Hepatocyte (in vitro differentiated cells): ENCODE measurements around the gene ARID5A. TPM values are rescaled to one million over a fixed set of nuclear protein-coding genes. Genes with fewer than 3 reads are reported as not detected.
A peak's percentile ranks its signal among the peaks of the same experiment; 100 is the strongest.

Source experiments
- DNase-seq: peaks from one replicate; pipeline ENCODE4 v3.0.0-alpha.2; 2016; ENCODE audit warnings: low spot score
- H2AFZ ChIP-seq: fragments of 200-600 bp; sonication (generic); 2 replicates; pipeline ENCODE4 v1.6.0; 2016; ENCODE audit warnings: antibody characterized with exemption, mild to moderate bottlenecking
- H3K27ac ChIP-seq: fragments of 200-600 bp; sonication (generic); 2 replicates; pipeline ENCODE4 v1.5.1; 2016; ENCODE audit warnings: mild to moderate bottlenecking
- H3K27me3 ChIP-seq: fragments of 200-600 bp; sonication (generic); 2 replicates; pipeline ENCODE4 v1.6.1; 2016
- H3K36me3 ChIP-seq: fragments of 200-600 bp; sonication (generic); replicated peaks from 2 replicates; pipeline ENCODE4 v1.5.1; 2016; ENCODE audit warnings: low read depth; ENCODE audit not compliant: insufficient read depth
- H3K4me1 ChIP-seq: fragments of 200-600 bp; sonication (generic); 2 replicates; pipeline ENCODE4 v1.5.1; 2016; ENCODE audit warnings: mild to moderate bottlenecking, moderate library complexity; ENCODE audit not compliant: insufficient read depth
- H3K4me2 ChIP-seq: fragments of 200-600 bp; sonication (generic); 2 replicates; pipeline ENCODE4 v1.6.0; 2016
- H3K4me3 ChIP-seq: fragments of 200-600 bp; sonication (generic); 2 replicates; pipeline ENCODE4 v1.5.1; 2016; ENCODE audit warnings: mild to moderate bottlenecking
- H3K79me2 ChIP-seq: fragments of 200-600 bp; sonication (generic); 2 replicates; pipeline ENCODE4 v1.6.0; 2017; ENCODE audit warnings: mild to moderate bottlenecking
- H3K9me2 ChIP-seq: fragments of 200-600 bp; sonication (generic); replicated peaks from 2 replicates; pipeline ENCODE4 v1.6.0; 2017; ENCODE audit warnings: mild to moderate bottlenecking; ENCODE audit not compliant: insufficient read depth
- H3K9me3 ChIP-seq: fragments of 200-600 bp; sonication (generic); 2 replicates; pipeline ENCODE4 v1.5.1; 2016; ENCODE audit warnings: low read depth, mild to moderate bottlenecking
- H4K20me1 ChIP-seq: fragments of 200-600 bp; sonication (generic); 2 replicates; pipeline ENCODE4 v1.6.0; 2016; ENCODE audit warnings: mild to moderate bottlenecking; ENCODE audit not compliant: insufficient read depth, poor library complexity, severe bottlenecking
- CTCF ChIP-seq: fragments of 200-600 bp; sonication (generic); IDR thresholded peaks from 2 replicates; pipeline ENCODE4 v1.5.1; 2016; ENCODE audit warnings: antibody characterized with exemption, mild to moderate bottlenecking; ENCODE audit not compliant: poor library complexity
- EZH2 ChIP-seq: fragments of 200-600 bp; sonication (generic); IDR thresholded peaks from 2 replicates; pipeline ENCODE4 v1.6.1; 2016; ENCODE audit warnings: antibody characterized with exemption, mild to moderate bottlenecking, borderline replicate concordance
- EZH2phosphoT487 ChIP-seq: fragments of 200-600 bp; sonication (generic); IDR thresholded peaks from one replicate; pipeline ENCODE4 v1.6.1; 2018; ENCODE audit warnings: antibody characterized with exemption, mild to moderate bottlenecking, low read depth, moderate library complexity; ENCODE audit not compliant: unreplicated experiment, severe bottlenecking
- WGBS: methylation state at CpG from one replicate; pipeline ENCODE4 v1.1.6; 2016; ENCODE audit warnings: low lambda C conversion rate; ENCODE audit errors: missing lambda C conversion rate; 5-methylcytosine and 5-hydroxymethylcytosine counted together
- polyA plus RNA-seq: library from polyadenylated mRNA; unstranded; fragments of >200 nt; fragmentation: Nextera tagmentation; extraction: Ambion mirVana; gene quantifications from 2 replicates; pipeline ENCODE4 v1.2.1, GENCODE V29; 2016
- total RNA-seq: library from RNA; depleted of rRNA; stranded (reverse); fragments of >200 nt; gene quantifications from 2 replicates; pipeline ENCODE4 v1.2.3, GENCODE V29; 2014

Gene ARID5A
- total and polyA plus RNA-seq, 2 experiments from 2014 or later, result 6.9 to 13.3 TPM

GRCh38 chr2:96534701-96535181 lies 1.8 kb upstream of the ARID5A start:
- no peaks in the 10 kb centered on the region for H3K9me2 ChIP-seq
- H3K27ac ChIP-seq, result no peak overlapping the region
- no peak overlapping the region for H2AFZ ChIP-seq
- 56% methylated on average over 5 of the region's 5 CpGs for WGBS
- peaks cover 18% of the 10 kb centered on the region for H3K27me3 ChIP-seq
- H4K20me1 ChIP-seq, result peaks cover 18% of the 10 kb centered on the region
- no peaks in the 10 kb centered on the region for H3K9me3 ChIP-seq
- no peak for TF ChIP-seq EZH2phosphoT487
- no peak for TF ChIP-seq EZH2
- TF ChIP-seq CTCF, result no peak
- H3K4me2 ChIP-seq, result no peak overlapping the region
- no peak for DNase-seq
- H3K4me3 ChIP-seq, result no peak overlapping the region
- no peaks in the 10 kb centered on the region for H3K36me3 ChIP-seq
- H3K79me2 ChIP-seq, result peaks cover 10% of the 10 kb centered on the region
- peaks cover 32% of the 10 kb centered on the region for H3K4me1 ChIP-seq

- Histone ChIP-seq H2AFZ (no peak overlapping the region), H3K4me3 (no peak overlapping the region), H3K27ac (no peak overlapping the region), H3K79me2 (peaks cover 13% of the 10 kb centered on the region), H3K27me3 (peaks cover 22% of the 10 kb centered on the region), H4K20me1 (peaks cover 18% of the 10 kb centered on the region), H3K36me3 (no peaks in the 10 kb centered on the region), H3K9me2 (no peaks in the 10 kb centered on the region), H3K4me1 (peaks cover 32% of the 10 kb centered on the region), H3K4me2 (no peak overlapping the region), H3K9me3 (no peaks in the 10 kb centered on the region)
- no peak for TF ChIP-seq CTCF
- TF ChIP-seq EZH2, result no peak
- TF ChIP-seq EZH2phosphoT487, result no peak
- DNase-seq, result no peak
- 93% methylated on average over 4 of the region's 4 CpGs for WGBS
Measured at GRCh38 chr2:96535331-96535730, 1.2 kb upstream of the ARID5A start.

GRCh38 chr2:96537066-96537733 lies 648 bp downstream of the ARID5A start:
- DNase-seq, result peak; percentile 71
- no peak for TF ChIP-seq EZH2
- no peak for TF ChIP-seq EZH2phosphoT487
- TF ChIP-seq CTCF, result no peak
- 2% methylated on average over 38 of the region's 61 CpGs for WGBS
- Histone ChIP-seq H3K4me1 (peaks cover 24% of the 10 kb centered on the region), H2AFZ (peak overlapping the region; percentile 8), H3K27ac (peak overlapping the region; percentile 61), H3K36me3 (no peaks in the 10 kb centered on the region), H3K4me3 (peak overlapping the region; percentile 61), H3K79me2 (peaks cover 13% of the 10 kb centered on the region), H3K9me3 (no peaks in the 10 kb centered on the region), H3K27me3 (peaks cover 22% of the 10 kb centered on the region), H4K20me1 (peaks cover 18% of the 10 kb centered on the region), H3K4me2 (peak overlapping the region; percentile 98), H3K9me2 (no peaks in the 10 kb centered on the region)
